H1 (cell line): ENCODE data around the gene RIPOR3. TPM values are rescaled to one million over a fixed set of nuclear protein-coding genes. Genes with fewer than 3 reads are reported as not detected.

Experiments used
- CBX5 ChIP-seq: fragments of 300-800, 300-1000 bp; sonication (generic); IDR thresholded peaks from 2 replicates; pipeline ENCODE4 v1.7.1; 2016; ENCODE audit warnings: antibody characterized with exemption, low read length, low read depth
- RBBP5 ChIP-seq: IDR thresholded peaks from 2 replicates; pipeline ENCODE4 v1.7.1; 2012; ENCODE audit warnings: low read depth, mild to moderate bottlenecking, inconsistent platforms, low read length, moderate library complexity, borderline replicate concordance
- polyA plus RNA-seq, 7 experiments: library from polyadenylated mRNA; depleted of rRNA in 3 of 7; stranded (reverse) in 5 of 7; unstranded in 2 of 7; fragments of >200 nt in 5 of 7; fragments of 200-250 nt in 2 of 7; gene quantifications; 1 replicate in 5 of 7; 2 replicates in 1 of 7; 4 replicates in 1 of 7; pipeline versions ENCODE4 v1.2.1 to v1.2.3, GENCODE V29; 2011 to 2013; ENCODE audit warnings: missing spikeins in 2 of 7, mixed read lengths in 2 of 7
- total RNA-seq: library from RNA; stranded (reverse); fragmentation: NEBNext Ultra II Directional; extraction: Animal tissue kit (Norgen Biotek cat#: 25700); gene quantifications from 2 replicates; pipeline ENCODE4 v1.2.1, GENCODE V29; 2021

Gene RIPOR3
- total and polyA plus RNA-seq, 2 of the 8 experiments (the other 6 are each of a cell fraction or from before 2014, with no cell fraction given) = 3.6 to 4.5 TPM

DNA sequence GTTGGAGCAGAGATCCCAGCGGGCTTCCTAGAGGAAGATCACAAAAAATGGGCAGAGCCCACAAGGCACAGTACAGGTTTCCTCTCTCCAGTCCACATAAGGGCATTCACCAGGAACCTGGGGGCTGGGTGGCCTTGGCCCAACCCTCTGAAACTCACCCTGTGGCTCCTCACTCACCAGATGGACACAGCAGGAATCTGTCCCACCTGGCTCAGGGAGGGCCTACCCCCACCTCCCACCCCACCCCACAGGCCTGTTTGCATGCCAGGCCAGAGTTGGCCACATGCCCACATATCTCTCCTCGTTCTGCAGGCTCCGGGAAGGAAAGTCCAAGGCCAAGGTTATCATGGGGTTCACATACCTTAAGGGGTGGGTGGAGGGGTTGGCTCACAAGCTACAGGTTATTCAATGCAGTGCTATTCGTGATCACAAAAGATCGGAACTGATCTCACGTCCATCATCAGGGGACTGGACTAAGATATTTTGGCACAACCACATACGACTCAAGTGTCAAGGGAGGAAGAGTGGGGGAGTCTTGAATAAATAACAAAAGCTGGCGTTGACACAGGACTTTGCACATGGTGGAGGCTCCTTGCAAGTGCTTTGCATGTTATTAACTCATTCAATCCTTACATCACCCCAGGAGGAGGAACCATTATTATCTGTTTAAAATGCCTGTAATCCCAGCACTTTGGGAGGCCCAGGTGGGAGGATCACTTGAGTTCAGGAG is 13.0 kb downstream of the RIPOR3 start (continued):
- TF ChIP-seq CBX5 (no peak), RBBP5 (no peak)
